GM23248 (cell line): Measurements from ENCODE around the gene PLD5. TPM values are rescaled to one million over a fixed set of nuclear protein-coding genes. Genes with fewer than 3 reads are reported as not detected.

Experiments used
- DNase-seq: peaks from one replicate; pipeline ENCODE4 v3.0.0-alpha.2; 2015
- H2AFZ ChIP-seq: fragments of 200-600 bp; sonication (generic); 2 replicates; pipeline ENCODE4 v1.6.1; 2016; ENCODE audit warnings: antibody characterized with exemption
- H3F3A ChIP-seq: fragments of 200-600 bp; sonication (generic); 2 replicates; pipeline ENCODE4 v1.6.1; 2016; ENCODE audit warnings: mild to moderate bottlenecking, antibody characterized with exemption, mixed run types; ENCODE audit not compliant: insufficient read depth
- H3K27ac ChIP-seq: fragments of 200-600 bp; sonication (generic); 2 replicates; pipeline ENCODE4 v1.5.1; 2016; ENCODE audit warnings: mild to moderate bottlenecking
- H3K27me3 ChIP-seq: fragments of 200-600 bp; sonication (generic); replicated peaks from 2 replicates; pipeline ENCODE4 v1.6.1; 2016; ENCODE audit warnings: mild to moderate bottlenecking; ENCODE audit not compliant: insufficient read depth
- H3K36me3 ChIP-seq: fragments of 200-600 bp; sonication (generic); 2 replicates; pipeline ENCODE4 v1.6.1; 2016; ENCODE audit warnings: low read depth, mild to moderate bottlenecking
- H3K4me1 ChIP-seq: fragments of 200-600 bp; sonication (generic); 2 replicates; pipeline ENCODE4 v1.6.1; 2016; ENCODE audit warnings: mild to moderate bottlenecking; ENCODE audit not compliant: insufficient read depth
- H3K4me2 ChIP-seq: fragments of 200-600 bp; sonication (generic); one replicate; pipeline ENCODE4 v1.6.1; 2016; ENCODE audit warnings: mild to moderate bottlenecking; ENCODE audit not compliant: unreplicated experiment
- H3K4me3 ChIP-seq: fragments of 200-600 bp; sonication (generic); 2 replicates; pipeline ENCODE4 v1.5.1; 2016; ENCODE audit warnings: mild to moderate bottlenecking
- H3K79me2 ChIP-seq: fragments of 200-600 bp; sonication (generic); 2 replicates; pipeline ENCODE4 v1.6.1; 2016; ENCODE audit warnings: mild to moderate bottlenecking; ENCODE audit not compliant: insufficient read depth
- H3K9ac ChIP-seq: fragments of 200-600 bp; sonication (generic); 2 replicates; pipeline ENCODE4 v1.6.1; 2016; ENCODE audit warnings: mild to moderate bottlenecking
- H3K9me2 ChIP-seq: fragments of 200-600 bp; sonication (generic); 2 replicates; pipeline ENCODE4 v1.6.1; 2016; ENCODE audit warnings: mixed run types, mild to moderate bottlenecking, moderate library complexity; ENCODE audit not compliant: insufficient read depth
- H3K9me3 ChIP-seq: fragments of 200-600 bp; sonication (generic); one replicate; pipeline ENCODE4 v1.6.1; 2017; ENCODE audit warnings: low read depth
- H4K20me1 ChIP-seq: fragments of 200-600 bp; sonication (generic); 2 replicates; pipeline ENCODE4 v1.6.0; 2016; ENCODE audit not compliant: insufficient read depth
- EZH2 ChIP-seq: fragments of 200-600 bp; sonication (generic); IDR thresholded peaks from 2 replicates; pipeline ENCODE4 v1.6.1; 2018; ENCODE audit warnings: antibody characterized with exemption, mild to moderate bottlenecking; ENCODE audit not compliant: insufficient read depth, poor library complexity, severe bottlenecking
- EZH2phosphoT487 ChIP-seq: fragments of 200-600 bp; sonication (generic); IDR thresholded peaks from 2 replicates; pipeline ENCODE4 v1.6.1; 2018; ENCODE audit warnings: antibody characterized with exemption, moderate library complexity, mild to moderate bottlenecking, low read depth; ENCODE audit not compliant: insufficient read depth
- whole genome bisulfite sequencing, 2 experiments: methylation state at CpG; one replicate each; pipeline ENCODE4 v1.1.6; 2015 to 2017; ENCODE audit warnings: low lambda C conversion rate in 2 of 2, low coverage in 1 of 2; ENCODE audit errors: missing lambda C conversion rate in 2 of 2; 5-methylcytosine and 5-hydroxymethylcytosine counted together
- in situ Hi-C: fragments of 300-500 bp; cut with MboI; formaldehyde crosslinking; loops from 2 replicates; pipeline ENCODE4 v1.15.0; 2020
- polyA plus RNA-seq: library from polyadenylated mRNA; unstranded; fragments of >200 nt; fragmentation: Nextera tagmentation; extraction: Ambion mirVana; gene quantifications from 2 replicates; pipeline ENCODE4 v1.2.1, GENCODE V29; 2016
- total RNA-seq: library from RNA; depleted of rRNA; stranded (reverse); fragments of >200 nt; shearing (Covaris generic); gene quantifications from 2 replicates; pipeline ENCODE4 v1.2.3, GENCODE V29; 2014

PLD5 gene
- total and polyA plus RNA-seq, 2 experiments from 2014 or later, result 0.14 TPM; not detected in 1

- Histone ChIP-seq H3K79me2 (no peaks in the 10 kb centered on the region), H2AFZ (no peak overlapping the region), H3K4me2 (no peak overlapping the region), H4K20me1 (no peaks in the 10 kb centered on the region), H3F3A (no peaks in the 10 kb centered on the region), H3K4me3 (no peak overlapping the region), H3K9me3 (no peaks in the 10 kb centered on the region), H3K9me2 (no peaks in the 10 kb centered on the region), H3K4me1 (no peaks in the 10 kb centered on the region), H3K27ac (no peak overlapping the region), H3K27me3 (no peaks in the 10 kb centered on the region), H3K9ac (no peak overlapping the region), H3K36me3 (no peaks in the 10 kb centered on the region)
- 5 to 8% methylated on average over 7 of the region's 7 CpGs for WGBS, 2 experiments
- DNase-seq, result peak; percentile 48
- in situ Hi-C loops, result no loop called here
- no peak for TF ChIP-seq EZH2phosphoT487
- TF ChIP-seq EZH2, result no peak
Observed at GRCh38 chr1:242205622-242206489, 318.6 kb downstream of the PLD5 start.

DNA sequence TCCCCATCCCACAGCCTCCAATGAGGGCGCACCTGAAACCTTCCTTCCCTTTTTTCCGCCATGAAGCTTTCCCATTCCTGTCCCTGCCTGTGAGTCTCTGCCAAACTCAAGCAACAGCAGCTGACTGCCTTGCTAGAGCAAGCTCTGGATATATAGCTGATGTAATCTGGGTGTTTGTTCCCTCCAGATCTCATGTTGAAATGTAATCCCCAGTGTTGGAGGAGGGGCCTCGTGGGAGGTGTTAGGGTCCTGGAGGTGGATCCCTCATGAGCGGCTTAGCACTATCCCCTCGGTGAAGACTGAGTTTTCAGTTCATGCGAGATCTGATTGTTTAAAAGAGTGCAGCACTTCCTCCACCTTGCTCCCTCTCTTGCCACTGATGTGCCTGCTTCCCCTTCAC is 321.2 kb downstream of the PLD5 start:
- Histone ChIP-seq H3K79me2 (no peaks in the 10 kb centered on the region), H3K36me3 (no peaks in the 10 kb centered on the region), H3K4me1 (no peaks in the 10 kb centered on the region), H3K27ac (no peak overlapping the region), H3K9ac (no peak overlapping the region), H2AFZ (no peak overlapping the region), H3F3A (no peaks in the 10 kb centered on the region), H3K4me2 (no peak overlapping the region), H3K27me3 (no peaks in the 10 kb centered on the region), H3K9me3 (no peaks in the 10 kb centered on the region), H4K20me1 (no peaks in the 10 kb centered on the region), H3K9me2 (no peaks in the 10 kb centered on the region), H3K4me3 (no peak overlapping the region)
- TF ChIP-seq EZH2phosphoT487, result no peak
- TF ChIP-seq EZH2, result no peak
- 46 to 64% methylated on average over 6 of the region's 6 CpGs for WGBS, 2 experiments
- in situ Hi-C loops, result no loop called here
- no peak for DNase-seq

GRCh38 chr1:242201090-242201489 is 323.4 kb downstream of the PLD5 start:
- TF ChIP-seq EZH2phosphoT487, result no peak
- TF ChIP-seq EZH2, result no peak
- no peak overlapping the region for H3K27ac ChIP-seq
- no peaks in the 10 kb centered on the region for H3K4me1 ChIP-seq
- in situ Hi-C loops, result no loop called here
- no peaks in the 10 kb centered on the region for H4K20me1 ChIP-seq
- no peaks in the 10 kb centered on the region for H3K27me3 ChIP-seq
- H3K9me3 ChIP-seq, result no peaks in the 10 kb centered on the region
- H3F3A ChIP-seq, result no peaks in the 10 kb centered on the region
- no peak overlapping the region for H3K4me3 ChIP-seq
- no peaks in the 10 kb centered on the region for H3K9me2 ChIP-seq
- no peak overlapping the region for H3K9ac ChIP-seq
- H3K36me3 ChIP-seq, result no peaks in the 10 kb centered on the region
- WGBS, 2 experiments, result 61 to 71% methylated on average over 2 of the region's 2 CpGs
- no peak for DNase-seq
- no peaks in the 10 kb centered on the region for H3K79me2 ChIP-seq
- H2AFZ ChIP-seq, result no peak overlapping the region
- H3K4me2 ChIP-seq, result no peak overlapping the region

DNA sequence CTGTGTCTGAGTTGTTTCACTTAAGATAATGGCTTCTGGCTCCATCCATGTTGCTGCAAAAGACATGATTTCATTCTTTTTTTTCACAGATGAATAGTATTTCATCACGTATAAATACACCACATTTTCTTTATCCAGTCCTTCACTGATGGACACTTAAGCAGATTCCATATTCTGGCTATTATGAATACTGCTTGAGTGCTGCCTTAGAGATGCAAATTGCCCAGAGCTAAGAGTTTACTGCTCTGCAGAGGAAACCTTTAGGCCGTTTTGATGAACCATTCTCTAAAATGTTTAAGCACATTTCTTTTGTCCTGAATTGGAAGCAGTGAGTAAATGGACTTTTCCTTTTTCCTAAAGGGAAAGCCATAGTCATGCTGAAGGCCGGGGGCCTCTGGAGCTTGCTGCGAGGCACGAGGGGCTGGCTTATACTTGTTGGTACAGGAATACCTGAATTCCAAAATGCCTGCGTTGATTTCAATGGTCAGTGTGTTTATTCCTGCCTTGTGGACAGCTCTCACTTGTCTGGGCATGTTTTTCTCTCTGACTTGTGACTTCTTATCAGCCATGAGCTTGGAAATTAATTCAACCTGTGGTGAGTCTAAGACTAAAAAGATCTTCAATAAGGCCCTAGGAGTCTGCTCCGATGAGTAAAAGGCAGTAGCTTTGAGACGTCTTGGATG is 324.6 kb downstream of the PLD5 start:
- no peak for DNase-seq
- H3F3A ChIP-seq, result no peaks in the 10 kb centered on the region
- 40 to 43% methylated on average over 8 of the region's 8 CpGs for WGBS, 2 experiments

More for the DNA sequence above, 324.6 kb downstream of the PLD5 start:
- H2AFZ ChIP-seq, result no peak overlapping the region
- H3K9me3 ChIP-seq, result no peaks in the 10 kb centered on the region
- H3K4me3 ChIP-seq, result no peak overlapping the region
- H3K9me2 ChIP-seq, result no peaks in the 10 kb centered on the region
- H3K79me2 ChIP-seq, result no peaks in the 10 kb centered on the region
- no peak overlapping the region for H3K4me2 ChIP-seq
- TF ChIP-seq EZH2 (no peak), EZH2phosphoT487 (no peak)
- H4K20me1 ChIP-seq, result no peaks in the 10 kb centered on the region
- no peak overlapping the region for H3K27ac ChIP-seq
- no peak overlapping the region for H3K9ac ChIP-seq
- H3K4me1 ChIP-seq, result no peaks in the 10 kb centered on the region
- H3K27me3 ChIP-seq, result no peaks in the 10 kb centered on the region
- in situ Hi-C loops, result no loop called here
- no peaks in the 10 kb centered on the region for H3K36me3 ChIP-seq
